Fibroblast of peridontal ligament (primary cell): ENCODE measurements around the gene KCTD5.
A peak's percentile ranks its signal among the peaks of the same experiment; 100 is the strongest.
"Not testable (repeated sequence)": the region's sequence is repeated elsewhere in the genome, so short reads cannot be mapped to it uniquely, and the experiment has no call there.

Source experiments
- DNase-seq: peaks from one replicate; pipeline ENCODE4 v3.0.0-alpha.2; 2010; ENCODE audit errors: extremely low read depth

Gene KCTD5, protein sequence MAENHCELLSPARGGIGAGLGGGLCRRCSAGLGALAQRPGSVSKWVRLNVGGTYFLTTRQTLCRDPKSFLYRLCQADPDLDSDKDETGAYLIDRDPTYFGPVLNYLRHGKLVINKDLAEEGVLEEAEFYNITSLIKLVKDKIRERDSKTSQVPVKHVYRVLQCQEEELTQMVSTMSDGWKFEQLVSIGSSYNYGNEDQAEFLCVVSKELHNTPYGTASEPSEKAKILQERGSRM

GRCh38 chr16:2682209-2683021 lies at the start of gene KCTD5:
TSS of gene KCTD5 (plus strand) at chr16:2682523. CDS start at chr16:2682549, 26 bp downstream.
- peak; percentile 96 for DNase-seq

DNA sequence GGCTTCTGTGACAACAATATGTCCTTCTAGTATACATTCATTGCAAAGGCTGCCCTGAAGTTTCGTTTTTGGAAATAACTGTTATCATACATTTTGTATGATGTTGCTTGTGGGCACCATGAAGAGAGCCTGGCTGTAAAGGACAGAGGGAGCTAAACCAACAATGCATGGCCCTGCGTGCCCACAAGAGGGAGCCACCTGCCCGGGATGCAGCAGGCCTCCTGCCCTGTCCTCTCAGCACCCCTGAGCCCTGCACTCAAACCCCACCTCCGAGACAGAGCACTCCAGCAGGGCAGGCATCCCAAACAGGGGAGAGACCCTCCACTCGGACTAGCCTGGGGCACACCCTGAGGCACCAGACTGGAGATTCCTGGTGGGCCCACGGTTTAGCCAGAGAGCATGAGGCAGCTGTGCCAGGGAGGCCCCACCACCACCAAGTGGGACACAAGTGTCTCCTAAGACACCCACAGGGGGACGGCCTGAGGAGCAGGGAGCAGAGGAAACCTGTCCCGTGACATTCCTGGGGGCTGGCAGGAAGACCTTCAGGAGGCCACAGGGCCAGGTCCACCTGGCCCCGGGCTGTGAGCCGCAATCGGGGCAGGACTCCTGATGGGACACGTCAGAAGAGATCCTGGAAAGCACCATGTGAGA lies 43.1 kb upstream of the KCTD5 start:
- not testable (repeated sequence) for DNase-seq

- DNase-seq = not testable (repeated sequence)
Measured at GRCh38 chr16:2639722-2640072, 42.6 kb upstream of the KCTD5 start.

DNA sequence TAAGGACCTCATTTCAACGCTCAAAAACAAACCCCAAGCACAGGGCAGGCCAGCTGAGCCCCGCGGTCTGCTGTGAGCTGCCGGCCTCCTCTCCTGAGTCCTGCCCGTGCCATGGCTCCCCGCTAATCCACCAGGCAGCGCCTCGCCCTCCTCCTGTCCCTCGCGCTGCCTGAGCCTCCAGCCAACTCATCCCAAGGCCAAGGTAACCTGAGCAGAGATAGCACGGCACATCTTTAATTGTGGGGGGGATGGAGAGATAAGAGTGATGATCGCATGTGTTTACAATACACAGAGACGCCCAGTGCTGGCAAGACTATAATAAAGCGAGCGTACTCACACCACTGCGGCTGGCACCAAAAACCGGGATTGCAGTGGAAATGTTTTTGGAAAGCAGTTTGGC lies 39.8 kb upstream of the KCTD5 start:
- DNase-seq = not testable (repeated sequence)

GRCh38 chr16:2644754-2645453 lies 37.4 kb upstream of the KCTD5 start:
- not testable (repeated sequence) for DNase-seq

- DNase-seq = not testable (repeated sequence)
Measured at GRCh38 chr16:2651268-2651871, 31.0 kb upstream of the KCTD5 start.

- not testable (repeated sequence) for DNase-seq
Measured at GRCh38 chr16:2653915-2654314, 28.4 kb upstream of the KCTD5 start.

DNA sequence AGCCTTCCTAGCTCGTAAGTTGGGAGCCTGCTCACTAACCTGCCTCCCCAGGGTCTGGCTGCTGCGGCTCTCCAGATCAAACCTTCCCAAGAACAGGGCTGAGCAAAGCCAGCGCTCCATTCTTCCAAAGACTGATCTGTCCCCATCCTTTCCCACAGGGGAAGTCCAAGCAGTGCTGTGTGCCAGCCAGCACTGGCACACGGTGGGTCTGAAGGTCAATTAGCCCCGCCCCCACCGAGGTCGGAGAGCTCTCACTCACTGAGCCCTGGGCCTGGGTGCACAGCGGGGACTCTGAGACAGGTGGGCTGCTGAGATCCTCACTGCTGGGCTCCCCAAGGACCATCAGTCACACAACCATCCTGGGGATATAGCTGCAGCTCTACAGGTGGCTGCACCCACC lies 27.4 kb upstream of the KCTD5 start:
- not testable (repeated sequence) for DNase-seq

DNA sequence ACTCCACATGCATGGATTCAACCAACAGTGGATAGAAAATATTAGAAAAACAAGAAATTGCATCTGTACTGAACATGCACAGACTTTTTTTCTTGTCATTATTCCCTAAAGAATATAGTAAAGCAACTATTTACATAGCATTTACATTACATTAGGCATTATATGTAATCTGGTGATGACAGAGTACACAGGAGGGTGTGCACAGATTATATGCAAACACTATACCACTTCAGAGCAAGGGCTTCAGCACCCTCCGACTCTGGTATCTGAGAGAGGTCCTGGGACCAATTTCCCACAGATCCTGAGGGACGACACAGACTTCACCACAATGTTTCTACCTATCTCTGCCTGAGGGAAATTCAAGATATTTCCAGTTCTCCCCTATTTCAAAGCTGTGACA lies 25.3 kb upstream of the KCTD5 start:
- DNase-seq = no peak

DNA sequence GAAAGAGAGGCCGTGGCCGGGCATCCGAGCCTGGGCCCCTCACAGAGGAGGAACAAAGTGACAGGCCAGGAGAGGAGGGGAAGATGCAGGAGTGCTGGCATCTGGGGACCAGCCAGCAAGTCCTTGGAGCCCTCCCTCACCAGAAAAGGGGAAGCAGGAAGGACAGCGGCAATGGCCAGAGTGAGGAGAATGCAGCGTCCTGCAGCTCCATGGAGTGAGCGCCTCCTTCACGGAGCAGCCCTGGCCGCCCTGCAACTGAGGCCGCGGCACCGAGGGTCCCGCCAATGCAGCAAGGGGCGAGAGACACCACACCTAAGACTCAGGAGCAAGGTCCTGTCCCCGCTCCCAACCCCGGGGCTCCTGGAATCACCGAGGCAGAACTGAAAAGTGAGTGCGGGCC lies 24.5 kb upstream of the KCTD5 start:
- DNase-seq = not testable (repeated sequence)

DNA sequence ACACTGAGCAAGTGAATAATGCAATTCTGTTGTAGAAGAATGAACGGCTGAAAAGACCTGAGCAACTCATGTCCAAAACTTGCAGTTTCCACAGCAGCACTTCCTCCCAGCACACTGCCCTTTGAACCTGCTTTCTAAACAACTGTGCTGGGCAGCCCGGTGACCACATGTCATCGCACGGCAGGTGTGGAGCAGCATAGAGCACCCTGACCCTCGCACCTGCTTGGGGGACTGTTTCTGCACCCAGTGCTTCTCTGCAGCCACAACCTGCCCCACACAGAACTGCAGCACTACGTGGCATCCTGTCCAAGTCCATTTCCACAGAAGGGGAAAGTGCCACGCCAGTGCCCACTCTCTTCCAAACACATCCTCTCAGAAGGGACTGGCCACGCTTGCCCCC lies 22.8 kb upstream of the KCTD5 start:
- DNase-seq = not testable (repeated sequence)

- not testable (repeated sequence) for DNase-seq
Measured at GRCh38 chr16:2660014-2660662, 22.2 kb upstream of the KCTD5 start.

- DNase-seq = not testable (repeated sequence)
Measured at GRCh38 chr16:2660755-2661373, 21.5 kb upstream of the KCTD5 start.

DNA sequence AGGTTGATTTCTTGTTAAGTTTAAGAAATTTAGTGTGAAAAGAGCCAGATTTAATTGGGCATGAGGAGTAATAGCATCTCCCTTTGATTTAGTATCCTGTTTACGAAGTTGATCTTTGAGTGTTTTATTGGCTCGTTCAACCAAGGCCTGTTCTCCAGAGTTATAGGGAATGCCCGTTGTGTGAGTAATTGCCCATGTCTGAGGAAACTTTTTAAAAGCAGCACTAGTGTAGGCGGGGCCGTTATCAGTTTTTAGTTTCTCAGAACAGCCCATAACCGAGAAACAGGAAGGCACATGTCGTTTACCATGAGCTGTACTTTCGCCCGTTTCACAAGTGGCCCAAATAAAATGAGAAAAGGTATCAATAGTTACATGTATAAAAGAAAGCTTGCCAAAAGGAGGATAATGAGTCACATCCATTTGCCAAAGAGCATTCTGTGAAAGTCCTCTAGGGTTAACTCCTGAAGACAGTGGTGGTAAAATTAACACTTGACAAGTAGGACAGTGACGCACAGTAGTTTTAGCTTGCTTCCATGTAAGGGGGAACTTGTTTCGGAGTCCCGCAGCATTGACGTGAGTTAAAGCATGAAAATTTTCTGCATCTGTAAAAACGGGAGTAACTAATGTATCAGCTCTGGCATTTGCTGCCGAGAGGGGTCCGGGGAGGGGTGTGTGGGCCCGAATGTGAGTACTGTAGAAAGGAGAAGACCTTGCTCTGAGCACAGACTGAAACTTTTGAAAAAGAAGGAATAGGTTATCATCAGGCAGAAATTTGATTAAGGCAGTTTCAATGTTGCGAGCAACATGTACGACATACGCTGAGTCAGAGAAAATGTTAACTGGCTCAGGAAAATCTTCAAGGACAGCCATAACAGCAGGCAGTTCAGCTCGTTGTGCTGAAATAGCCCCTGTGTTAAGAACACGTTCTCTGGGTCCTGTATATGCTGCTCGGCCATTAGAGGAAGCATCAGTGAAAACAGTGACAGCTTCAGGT lies 18.5 kb upstream of the KCTD5 start:
- peak; percentile 79 for DNase-seq

DNA sequence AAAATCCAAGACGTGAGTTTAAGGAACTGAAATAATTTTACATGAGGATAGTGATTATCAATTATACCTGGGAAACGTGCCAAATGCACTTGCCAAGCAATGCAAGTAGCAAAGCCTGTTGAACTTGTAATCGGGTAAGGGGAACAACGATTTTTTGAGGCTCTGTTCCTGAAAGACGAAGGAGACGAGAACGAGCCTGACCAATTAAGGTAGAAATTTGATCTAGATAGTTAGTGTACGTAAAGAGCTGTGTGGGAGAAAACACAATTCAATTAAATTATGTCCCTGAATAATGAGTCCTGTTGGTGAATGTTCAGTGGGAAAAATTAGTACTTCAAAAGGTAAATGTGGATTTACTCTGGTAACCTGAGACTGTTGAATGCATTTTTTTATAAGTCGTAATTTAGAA lies 17.7 kb upstream of the KCTD5 start:
- peak; percentile 22 for DNase-seq

DNA sequence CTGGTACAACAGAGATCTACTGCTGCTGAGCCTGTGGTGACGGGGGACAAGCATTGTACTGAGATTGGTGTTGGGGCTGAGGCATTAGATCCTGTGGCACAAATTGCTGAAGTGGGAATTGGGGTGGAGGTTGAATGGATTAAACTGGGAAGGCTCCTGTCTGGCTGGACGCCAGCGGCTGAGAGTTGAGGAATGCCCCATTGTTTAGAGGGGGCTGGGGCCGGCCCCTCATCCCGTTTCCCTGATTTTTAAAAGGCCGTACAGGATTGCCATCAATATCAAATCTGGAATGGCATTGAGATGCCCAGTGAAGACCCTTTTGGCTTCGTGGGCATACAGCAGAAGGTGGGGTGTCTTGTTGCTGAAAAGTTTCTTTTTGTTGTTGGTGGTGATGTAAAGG lies 15.7 kb upstream of the KCTD5 start:
- DNase-seq = not testable (repeated sequence)

DNA sequence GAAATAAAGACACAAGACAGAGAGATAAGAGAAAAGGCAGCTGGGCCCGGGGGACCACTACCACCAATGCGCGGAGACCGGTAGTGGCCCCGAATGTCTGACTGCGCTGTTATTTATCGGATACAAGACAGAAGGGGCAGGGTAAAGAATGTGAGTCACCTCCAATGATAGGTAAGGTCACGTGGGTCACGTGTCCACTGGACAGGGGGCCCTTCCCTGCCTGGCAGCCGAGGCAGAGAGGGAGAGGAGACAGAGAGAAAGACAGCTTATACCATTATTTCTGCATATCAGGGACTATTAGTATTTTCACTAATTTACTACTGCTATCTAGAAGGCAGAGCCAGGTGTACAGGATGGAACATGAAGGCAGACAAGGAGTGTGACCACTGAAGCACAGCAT lies 12.7 kb upstream of the KCTD5 start:
- not testable (repeated sequence) for DNase-seq

DNA sequence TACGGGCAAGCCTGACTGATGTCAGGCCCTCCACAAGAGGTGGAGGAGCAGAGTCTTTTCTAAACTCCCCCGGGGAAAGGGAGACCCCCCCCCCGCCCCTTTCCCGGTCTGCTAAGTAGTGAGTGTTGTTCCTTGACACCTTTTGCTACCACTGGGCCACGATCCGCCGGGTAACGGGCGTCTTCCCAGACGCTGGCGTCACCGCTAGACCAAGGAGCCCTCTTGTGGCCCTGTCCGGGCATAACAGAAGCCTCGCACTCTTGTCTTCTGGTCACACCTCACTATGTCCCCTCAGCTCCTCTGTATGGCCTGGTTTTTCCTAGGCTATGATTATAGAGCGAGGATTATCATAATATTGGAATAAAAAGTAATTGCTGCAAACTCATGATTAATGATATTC lies 12.3 kb upstream of the KCTD5 start:
- peak; percentile 40 for DNase-seq

DNA sequence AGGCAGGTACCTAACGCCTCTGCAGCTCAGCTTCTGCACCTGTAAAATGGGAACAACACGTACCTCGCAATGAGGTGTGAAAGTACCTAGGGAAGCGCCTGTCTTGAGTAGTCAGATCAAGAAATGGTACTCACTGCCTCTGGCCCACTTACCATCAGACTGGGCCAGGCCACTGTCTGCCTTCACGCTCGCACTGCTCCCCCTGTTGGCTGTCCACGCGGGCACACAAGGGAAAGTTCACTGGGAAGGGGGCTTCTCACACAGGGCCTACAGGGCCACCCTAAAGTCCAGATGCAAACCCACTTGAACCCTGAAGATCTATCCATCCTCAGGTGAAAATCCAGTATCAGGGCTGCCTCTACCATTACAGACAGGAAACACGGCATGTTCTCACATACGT lies 11.1 kb upstream of the KCTD5 start:
- DNase-seq = not testable (repeated sequence)
